Ectodermal cell (in vitro differentiated cells): ENCODE data around the gene FNBP1L.
A peak's percentile ranks its signal among the peaks of the same experiment; 100 is the strongest.

ENCODE experiments used
- H3K27ac ChIP-seq: 2 replicates; pipeline ENCODE4 v1.7.0; 2013; ENCODE audit warnings: mild to moderate bottlenecking, low read depth, low read length; ENCODE audit not compliant: insufficient read depth, poor library complexity, severe bottlenecking
- H3K27me3 ChIP-seq: 2 replicates; pipeline ENCODE4 v1.7.0; 2013; ENCODE audit warnings: mild to moderate bottlenecking, low read length; ENCODE audit not compliant: insufficient read depth, control insufficient read depth, poor library complexity, severe bottlenecking
- H3K36me3 ChIP-seq: one replicate; pipeline ENCODE4 v1.7.0; 2013; ENCODE audit warnings: low read length; ENCODE audit not compliant: control insufficient read depth, insufficient read depth
- H3K4me1 ChIP-seq: one replicate; pipeline ENCODE4 v1.7.0; 2013; ENCODE audit warnings: low read length; ENCODE audit not compliant: control insufficient read depth, insufficient read depth
- H3K4me3 ChIP-seq: 2 replicates; pipeline ENCODE4 v1.7.0; 2013; ENCODE audit warnings: low read depth, low read length, control low read depth; ENCODE audit not compliant: insufficient read depth
- H3K9me3 ChIP-seq: 2 replicates; pipeline ENCODE4 v1.7.0; 2013; ENCODE audit warnings: mild to moderate bottlenecking, low read length, moderate library complexity; ENCODE audit not compliant: control insufficient read depth
- WGBS, 2 experiments: methylation state at CpG; one replicate each; pipeline ENCODE4 v1.1.7; 2013; ENCODE audit warnings: missing lambda C conversion rate in 2 of 2; 5-methylcytosine and 5-hydroxymethylcytosine counted together

The FNBP1L gene

GRCh38 chr1:93576346-93576745 is 128.4 kb downstream of the FNBP1L start:
- 78 to 81% methylated on average over 9 of the region's 9 CpGs for WGBS, 2 experiments
- peaks cover 20% of the 10 kb centered on the region for H3K4me1 ChIP-seq
- H3K4me3 ChIP-seq = no peak overlapping the region
- H3K9me3 ChIP-seq = no peaks in the 10 kb centered on the region
- H3K36me3 ChIP-seq = no peaks in the 10 kb centered on the region
- H3K27ac ChIP-seq = peak overlapping the region; percentile 70
- no peaks in the 10 kb centered on the region for H3K27me3 ChIP-seq

- WGBS, 2 experiments = 93 to 98% methylated on average over 2 of the region's 2 CpGs
- Histone ChIP-seq H3K4me3 (no peak overlapping the region), H3K4me1 (peaks cover 20% of the 10 kb centered on the region)
Observed at GRCh38 chr1:93576746-93577145, 128.8 kb downstream of the FNBP1L start.

GRCh38 chr1:93577536-93578432 is 129.9 kb downstream of the FNBP1L start:
- H3K36me3 ChIP-seq = no peaks in the 10 kb centered on the region

More at GRCh38 chr1:93576746-93577145, 128.8 kb downstream of the FNBP1L start:
- Histone ChIP-seq H3K27me3 (no peaks in the 10 kb centered on the region), H3K9me3 (no peaks in the 10 kb centered on the region), H3K27ac (no peak overlapping the region), H3K36me3 (no peaks in the 10 kb centered on the region)

GRCh38 chr1:93578433-93578830 is 130.5 kb downstream of the FNBP1L start:
- no peaks in the 10 kb centered on the region for H3K36me3 ChIP-seq
- no peak overlapping the region for H3K27ac ChIP-seq
- H3K9me3 ChIP-seq = no peaks in the 10 kb centered on the region
- H3K4me1 ChIP-seq = peaks cover 20% of the 10 kb centered on the region
- 93 to 96% methylated on average over 6 of the region's 6 CpGs for WGBS, 2 experiments
- no peak overlapping the region for H3K4me3 ChIP-seq
- no peaks in the 10 kb centered on the region for H3K27me3 ChIP-seq

More at GRCh38 chr1:93577536-93578432, 129.9 kb downstream of the FNBP1L start:
- Histone ChIP-seq H3K9me3 (no peaks in the 10 kb centered on the region), H3K27ac (no peak overlapping the region), H3K4me3 (no peak overlapping the region), H3K4me1 (peaks cover 20% of the 10 kb centered on the region), H3K27me3 (no peaks in the 10 kb centered on the region)
- WGBS, 2 experiments = 92 to 95% methylated on average over 17 of the region's 18 CpGs

GRCh38 chr1:93578911-93579825 is 131.2 kb downstream of the FNBP1L start:
- Histone ChIP-seq H3K27ac (no peak overlapping the region), H3K36me3 (no peaks in the 10 kb centered on the region), H3K4me1 (peaks cover 20% of the 10 kb centered on the region), H3K27me3 (no peaks in the 10 kb centered on the region), H3K9me3 (no peaks in the 10 kb centered on the region), H3K4me3 (no peak overlapping the region)
- 95% methylated on average over 11 of the region's 11 CpGs for WGBS, 2 experiments

GRCh38 chr1:93579891-93580290 is 132.0 kb downstream of the FNBP1L start:
- H3K27me3 ChIP-seq = no peaks in the 10 kb centered on the region
- H3K4me1 ChIP-seq = peaks cover 19% of the 10 kb centered on the region
- H3K4me3 ChIP-seq = no peak overlapping the region
- H3K9me3 ChIP-seq = no peaks in the 10 kb centered on the region
- H3K36me3 ChIP-seq = no peaks in the 10 kb centered on the region
- WGBS, 2 experiments = 89 to 94% methylated on average over 5 of the region's 5 CpGs
- no peak overlapping the region for H3K27ac ChIP-seq

GRCh38 chr1:93581917-93582850 is 134.3 kb downstream of the FNBP1L start:
- H3K4me1 ChIP-seq = no peaks in the 10 kb centered on the region
- 94 to 95% methylated on average over 23 of the region's 23 CpGs for WGBS, 2 experiments
- no peaks in the 10 kb centered on the region for H3K27me3 ChIP-seq
- no peak overlapping the region for H3K4me3 ChIP-seq
- no peak overlapping the region for H3K27ac ChIP-seq
- H3K9me3 ChIP-seq = no peaks in the 10 kb centered on the region
- no peaks in the 10 kb centered on the region for H3K36me3 ChIP-seq

GRCh38 chr1:93584261-93585003 is 136.5 kb downstream of the FNBP1L start:
- Histone ChIP-seq H3K4me1 (no peaks in the 10 kb centered on the region), H3K9me3 (no peaks in the 10 kb centered on the region), H3K27me3 (no peaks in the 10 kb centered on the region), H3K4me3 (no peak overlapping the region), H3K27ac (no peak overlapping the region), H3K36me3 (no peaks in the 10 kb centered on the region)
- WGBS, 2 experiments = 81 to 82% methylated on average over 9 of the region's 9 CpGs
